Measurements from ENCODE around the gene PRMT5.

The PRMT5 gene

GRCh38 chr14:22977434-22977683 lies 48.2 kb upstream of the PRMT5 start:
- Histone ChIP-seq H3K27ac (ENCODE audit: low read depth, low read length) (peak overlapping the region; percentile 44), H4K20me1 (ENCODE audit: control insufficient read depth, insufficient read depth, low read depth, low read length) (no peaks in the 10 kb centered on the region), H3F3A (ENCODE audit: control insufficient read depth, insufficient read depth) (0 out of 2 replicates have a peak, but pooled peaks cover 9% of the 10 kb centered on the region), H3K4me3 (ENCODE audit: low read length) (peak overlapping the region; percentile 65), H3K36me3 (ENCODE audit: control insufficient read depth, low read length) (0 out of 2 replicates have a peak, but pooled peaks cover 3% of the 10 kb centered on the region), H3K27me3 (ENCODE audit: control insufficient read depth, low read length) (peaks cover 3% of the 10 kb centered on the region; the same call in 1 of the 2 replicates), H3K79me2 (ENCODE audit: control insufficient read depth, low read length) (no peaks in the 10 kb centered on the region), H3K9me2 (replicated peaks; ENCODE audit: control insufficient read depth, low read length) (no peaks in the 10 kb centered on the region), H3K9me3 (ENCODE audit: control insufficient read depth, insufficient read depth, low read length) (no peaks in the 10 kb centered on the region), H3K4me2 (ENCODE audit: low read length) (peak overlapping the region; percentile 69), H3K4me1 (ENCODE audit: control insufficient read depth, low read length) (peaks cover 60% of the 10 kb centered on the region)
- TF ChIP-seq CTCF (IDR thresholded peaks at IDR 0.05; ENCODE audit: low read depth, low read length, poor library complexity, severe bottlenecking), result no peak
- no peak for TF ChIP-seq EZH2phosphoT487 (IDR thresholded peaks at IDR 0.05; ENCODE audit: borderline replicate concordance, low read length)

GRCh38 chr14:22976620-22977433 lies 47.7 kb upstream of the PRMT5 start:
- H3K4me1 ChIP-seq (ENCODE audit: control insufficient read depth, low read length), result peaks cover 56% of the 10 kb centered on the region
- 0 out of 2 replicates have a peak, but pooled peaks cover 3% of the 10 kb centered on the region for H3K36me3 ChIP-seq (ENCODE audit: control insufficient read depth, low read length)
- H4K20me1 ChIP-seq (ENCODE audit: control insufficient read depth, insufficient read depth, low read depth, low read length), result no peaks in the 10 kb centered on the region
- peak overlapping the region; percentile 65 for H3K4me3 ChIP-seq (ENCODE audit: low read length)
- peaks cover 3% of the 10 kb centered on the region; the same call in 1 of the 2 replicates for H3K27me3 ChIP-seq (ENCODE audit: control insufficient read depth, low read length)
- H3K79me2 ChIP-seq (ENCODE audit: control insufficient read depth, low read length), result no peaks in the 10 kb centered on the region
- peak overlapping the region; percentile 44 for H3K27ac ChIP-seq (ENCODE audit: low read depth, low read length)
- no peaks in the 10 kb centered on the region for H3K9me3 ChIP-seq (ENCODE audit: control insufficient read depth, insufficient read depth, low read length)
- H3K4me2 ChIP-seq (ENCODE audit: low read length), result peak overlapping the region; percentile 69
- H3K9me2 ChIP-seq (replicated peaks; ENCODE audit: control insufficient read depth, low read length), result no peaks in the 10 kb centered on the region
- 0 out of 2 replicates have a peak, but pooled peaks cover 9% of the 10 kb centered on the region for H3F3A ChIP-seq (ENCODE audit: control insufficient read depth, insufficient read depth)
- TF ChIP-seq EZH2phosphoT487 (IDR thresholded peaks at IDR 0.05; ENCODE audit: borderline replicate concordance, low read length), result no peak
- no peak for TF ChIP-seq CTCF (IDR thresholded peaks at IDR 0.05; ENCODE audit: low read depth, low read length, poor library complexity, severe bottlenecking)

- Histone ChIP-seq H4K20me1 (ENCODE audit: control insufficient read depth, insufficient read depth, low read depth, low read length) (no peaks in the 10 kb centered on the region), H3K36me3 (ENCODE audit: control insufficient read depth, low read length) (0 out of 2 replicates have a peak, but pooled peaks cover 3% of the 10 kb centered on the region), H3K27ac (ENCODE audit: low read depth, low read length) (no peak overlapping the region), H3K4me3 (ENCODE audit: low read length) (no peak overlapping the region), H3K9me2 (replicated peaks; ENCODE audit: control insufficient read depth, low read length) (no peaks in the 10 kb centered on the region), H3K9me3 (ENCODE audit: control insufficient read depth, insufficient read depth, low read length) (no peaks in the 10 kb centered on the region), H3K4me2 (ENCODE audit: low read length) (no peak overlapping the region), H3F3A (ENCODE audit: control insufficient read depth, insufficient read depth) (0 out of 2 replicates have a peak, but pooled peaks cover 6% of the 10 kb centered on the region), H3K4me1 (ENCODE audit: control insufficient read depth, low read length) (peaks cover 39% of the 10 kb centered on the region), H3K27me3 (ENCODE audit: control insufficient read depth, low read length) (no peaks in the 10 kb centered on the region), H3K79me2 (ENCODE audit: control insufficient read depth, low read length) (no peaks in the 10 kb centered on the region)
- TF ChIP-seq CTCF (IDR thresholded peaks at IDR 0.05; ENCODE audit: low read depth, low read length, poor library complexity, severe bottlenecking) (no peak), EZH2phosphoT487 (IDR thresholded peaks at IDR 0.05; ENCODE audit: borderline replicate concordance, low read length) (no peak)
These were observed 45.5 kb upstream of the PRMT5 start for GRCh38 chr14:22974530-22975313.
